ENCODE measurements around the gene RUFY2.
"Not testable (repeated sequence)": the region's sequence is repeated elsewhere in the genome, so short reads cannot be mapped to it uniquely, and the experiment has no call there.

RUFY2 gene

DNA sequence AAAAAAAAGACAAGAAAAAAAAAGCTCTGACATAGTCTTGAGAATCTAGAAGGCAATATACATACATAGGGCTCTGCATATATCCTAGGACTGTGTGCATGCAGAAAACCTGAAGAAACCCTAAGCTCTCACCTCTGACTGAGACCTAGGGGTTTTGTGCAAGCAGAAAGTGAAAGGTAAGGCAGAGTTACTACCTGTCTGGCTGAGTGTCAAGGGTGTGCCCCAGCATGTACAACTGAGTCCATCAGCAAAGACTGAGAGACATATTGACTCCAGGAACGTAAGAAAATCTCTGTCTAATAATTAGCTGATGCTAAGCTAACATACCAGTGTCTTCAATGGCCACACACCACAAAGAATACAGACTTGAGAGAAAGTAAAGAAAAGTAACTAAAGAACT lies 91.5 kb downstream of the RUFY2 start:
- TF ChIP-seq CTCF (IDR thresholded peaks at IDR 0.05; ENCODE audit: borderline replicate concordance, control extremely low read depth, extremely low read depth, insufficient read depth, missing control alignments) = no peak
- in situ Hi-C loops (cut with MboI; ENCODE audit: low sequenced_read_pairs, unreplicated experiment) = loop anchor here (25.0 kb wide), 1 partner anchor 453 kb away; no protein-coding TSS in a partner anchor
- no peak for DNase-seq (ENCODE audit: low spot score)

DNA sequence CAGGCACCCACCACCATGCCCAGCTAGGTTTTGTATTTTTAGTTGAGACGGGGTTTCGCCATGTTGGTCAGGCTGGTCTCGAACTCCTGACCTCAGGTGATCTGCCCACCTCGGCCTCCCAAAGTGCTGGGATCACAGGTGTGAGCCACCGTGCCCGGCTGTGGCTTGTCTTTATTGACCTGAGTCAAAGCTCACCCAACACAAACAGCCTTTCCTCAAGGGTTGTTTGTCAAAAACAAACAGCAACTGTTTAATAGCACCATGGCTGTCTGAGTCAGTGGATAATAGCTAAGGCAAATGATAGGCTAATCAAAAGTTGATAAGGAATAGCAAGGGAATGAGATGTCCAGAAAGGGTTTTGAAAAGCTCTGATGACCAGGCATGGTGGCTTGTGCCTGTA lies 92.1 kb downstream of the RUFY2 start:
- in situ Hi-C loops (cut with MboI; ENCODE audit: low sequenced_read_pairs, unreplicated experiment) = loop anchor here (25.0 kb wide), 1 partner anchor 453 kb away; no protein-coding TSS in a partner anchor
- DNase-seq (ENCODE audit: low spot score) = not testable (repeated sequence)

DNA sequence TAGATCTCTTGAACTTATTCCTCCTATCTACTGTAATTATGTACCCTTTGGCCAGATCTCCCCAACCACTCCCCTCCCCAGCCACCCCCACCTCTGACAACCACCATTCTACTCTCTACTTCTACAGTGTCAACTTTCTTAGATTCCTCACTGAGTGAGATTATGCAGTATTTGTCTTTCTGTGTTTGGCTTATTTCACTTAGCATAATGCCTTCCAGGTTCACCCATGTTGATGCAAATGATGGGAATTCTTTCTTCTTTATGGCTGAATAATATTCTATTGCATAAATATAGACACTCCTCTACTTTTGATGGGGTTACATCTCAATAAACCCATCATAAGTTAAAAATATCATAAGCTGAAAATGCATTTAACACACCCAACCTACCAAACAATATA lies 96.5 kb downstream of the RUFY2 start:
- no peak for DNase-seq (ENCODE audit: low spot score)
- in situ Hi-C loops (cut with MboI; ENCODE audit: low sequenced_read_pairs, unreplicated experiment) = loop anchor here (25.0 kb wide), 1 partner anchor 448 kb away; no protein-coding TSS in a partner anchor
- TF ChIP-seq CTCF (IDR thresholded peaks at IDR 0.05; ENCODE audit: borderline replicate concordance, control extremely low read depth, extremely low read depth, insufficient read depth, missing control alignments) = no peak

- in situ Hi-C loops (cut with MboI; ENCODE audit: low sequenced_read_pairs, unreplicated experiment) = loop anchor here (25.0 kb wide), 1 partner anchor 444 kb away; no protein-coding TSS in a partner anchor
- no peak for TF ChIP-seq CTCF (IDR thresholded peaks at IDR 0.05; ENCODE audit: borderline replicate concordance, control extremely low read depth, extremely low read depth, insufficient read depth, missing control alignments)
Observed at GRCh38 chr10:68305854-68306253, 101.2 kb downstream of the RUFY2 start.

GRCh38 chr10:68303849-68304412 lies 103.1 kb downstream of the RUFY2 start:
- in situ Hi-C loops (cut with MboI; ENCODE audit: low sequenced_read_pairs, unreplicated experiment) = loop anchor here (25.0 kb wide), 1 partner anchor 442 kb away; no protein-coding TSS in a partner anchor
- DNase-seq (ENCODE audit: low spot score) = no peak
- TF ChIP-seq CTCF (IDR thresholded peaks at IDR 0.05; ENCODE audit: borderline replicate concordance, control extremely low read depth, extremely low read depth, insufficient read depth, missing control alignments) = no peak

More at GRCh38 chr10:68305854-68306253, 101.2 kb downstream of the RUFY2 start:
- DNase-seq (ENCODE audit: low spot score) = no peak

DNA sequence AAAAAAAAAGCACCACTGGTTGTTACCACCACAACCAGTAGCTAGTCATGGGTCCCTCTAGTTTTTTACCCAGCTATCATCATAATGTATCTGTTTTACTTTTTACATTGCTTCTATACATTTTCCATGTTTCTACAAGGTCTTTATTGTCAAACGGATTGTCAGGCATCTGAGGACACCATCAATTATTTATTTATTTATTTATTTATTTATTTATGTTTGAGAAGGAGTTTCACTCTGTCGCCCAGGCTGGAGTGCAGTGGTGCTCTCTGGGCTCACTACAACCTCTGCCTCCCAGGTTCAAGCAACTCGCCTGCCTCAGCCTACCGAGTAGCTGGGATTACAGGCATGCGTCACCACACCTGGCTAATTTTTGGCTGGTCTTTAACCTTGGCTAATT lies 104.2 kb downstream of the RUFY2 start:
- no peak for TF ChIP-seq CTCF (IDR thresholded peaks at IDR 0.05; ENCODE audit: borderline replicate concordance, control extremely low read depth, extremely low read depth, insufficient read depth, missing control alignments)
- in situ Hi-C loops (cut with MboI; ENCODE audit: low sequenced_read_pairs, unreplicated experiment) = loop anchor here (25.0 kb wide), 1 partner anchor 441 kb away; no protein-coding TSS in a partner anchor
- no peak for DNase-seq (ENCODE audit: low spot score)

DNA sequence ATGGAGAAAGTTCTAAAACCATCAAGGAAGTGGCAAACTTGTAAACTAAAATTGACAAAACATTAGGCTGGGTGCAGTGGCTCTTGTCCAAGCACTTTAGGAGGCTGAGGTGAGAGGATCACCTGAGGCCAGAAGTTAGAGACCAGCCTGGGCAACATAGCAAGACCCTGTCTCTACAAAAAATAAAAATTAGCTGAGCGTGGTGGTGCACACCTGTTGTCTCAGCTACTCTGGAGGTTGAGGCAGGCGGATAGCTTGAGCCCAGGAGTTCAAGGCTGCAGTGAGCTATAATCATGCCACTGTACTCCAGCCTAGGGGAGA lies 104.6 kb downstream of the RUFY2 start:
- no peak for DNase-seq (ENCODE audit: low spot score)
- TF ChIP-seq CTCF (IDR thresholded peaks at IDR 0.05; ENCODE audit: borderline replicate concordance, control extremely low read depth, extremely low read depth, insufficient read depth, missing control alignments) = no peak
- in situ Hi-C loops (cut with MboI; ENCODE audit: low sequenced_read_pairs, unreplicated experiment) = loop anchor here (25.0 kb wide), 1 partner anchor 440 kb away; no protein-coding TSS in a partner anchor
